Tibial nerve (tissue), 4 donors: ENCODE measurements around the gene EVA1B. TPM values are rescaled to one million over a fixed set of nuclear protein-coding genes. Genes with fewer than 3 reads are reported as not detected.
A peak's percentile ranks its signal among the peaks of the same experiment; 100 is the strongest.

ENCODE experiments used
- DNase-seq, 2 donors: peaks; one replicate each; pipeline ENCODE4 v3.0.0-alpha.2; 2019; ENCODE audit warnings: low spot score in 2 of 2
- H3K27ac ChIP-seq, 4 donors: fragments of 200-600 bp; sonication (generic) in 3 of 4; one replicate each; pipeline ENCODE4 v1.5.1; 2017 to 2019; ENCODE audit warnings: mild to moderate bottlenecking in 1 of 4
- H3K27me3 ChIP-seq, 2 donors: fragments of 200-600 bp; sonication (generic) in 1 of 2; one replicate each; pipeline versions ENCODE4 v1.5.1 to v1.6.0; 2017 to 2019
- H3K36me3 ChIP-seq, 3 donors: fragments of 200-600 bp; sonication (generic); one replicate each; pipeline ENCODE4 v1.5.1; 2018 to 2019
- H3K4me1 ChIP-seq, 4 donors: fragments of 200-600 bp; sonication (generic) in 3 of 4; one replicate each; pipeline ENCODE4 v1.5.1; 2017 to 2019
- H3K4me3 ChIP-seq, 4 donors: fragments of 200-600 bp; sonication (generic) in 3 of 4; one replicate each; pipeline ENCODE4 v1.5.1; 2017 to 2019; ENCODE audit warnings: mild to moderate bottlenecking in 1 of 4, moderate library complexity in 1 of 4
- H3K9me3 ChIP-seq, 4 donors: fragments of 200-600 bp; sonication (generic) in 3 of 4; one replicate each; pipeline ENCODE4 v1.5.1; 2017 to 2019
- CTCF ChIP-seq, 5 experiments: fragments of 200-600 bp in 3 of 5; fragments of 450-650 bp in 2 of 5; sonication (generic) in 3 of 5; IDR thresholded peaks; one replicate each; pipeline ENCODE4 v1.5.1; 2016 to 2019; ENCODE audit warnings: antibody characterized with exemption in 5 of 5, mild to moderate bottlenecking in 3 of 5, moderate library complexity in 2 of 5
- EP300 ChIP-seq, 2 donors: sonication (generic); formaldehyde crosslinking; IDR thresholded peaks; one replicate each; pipeline ENCODE4 v1.6.1; 2017; ENCODE audit warnings: antibody characterized with exemption in 2 of 2, mild to moderate bottlenecking in 1 of 2
- POLR2A ChIP-seq, 2 donors: fragments of 450-650 bp; IDR thresholded peaks; one replicate each; pipeline ENCODE4 v1.6.1; 2017; ENCODE audit warnings: antibody characterized with exemption in 2 of 2, mild to moderate bottlenecking in 2 of 2, moderate library complexity in 2 of 2
- WGBS, 2 donors: methylation state at CpG; one replicate each; pipeline ENCODE4 v1.1.5; 2018; 5-methylcytosine and 5-hydroxymethylcytosine counted together
- total RNA-seq, 4 donors: library from RNA; depleted of rRNA; stranded (reverse); fragments of >200 nt; gene quantifications; one replicate each; pipeline ENCODE4 v1.1.0, GENCODE V29; 2016

The EVA1B gene
- total RNA-seq, 4 donors from 2014 or later, result 61.4 to 128 (median 86.3) TPM

- Histone ChIP-seq H3K9me3 (no peaks in the 10 kb centered on the region), H3K27me3 (no peaks in the 10 kb centered on the region), H3K27ac (peak overlapping the region in 3 of 4 donors; percentile 7 to 63 (median 20)), H3K36me3 (peaks cover 0 to 21% (median 5%) of the 10 kb centered on the region in 3 donors), H3K4me3 (no peak overlapping the region), H3K4me1 (peaks cover 4 to 53% (median 25%) of the 10 kb centered on the region in 4 donors)
- WGBS, 2 donors, result 89 to 93% methylated on average over 5 of the region's 5 CpGs
- no peak for DNase-seq
- no peak for TF ChIP-seq EP300 (IDR thresholded peaks at IDR 0.05)
- no peak for TF ChIP-seq POLR2A (IDR thresholded peaks at IDR 0.05)
- TF ChIP-seq CTCF (IDR thresholded peaks at IDR 0.05), result no peak
These were observed 43.6 kb upstream of the EVA1B start for GRCh38 chr1:36367066-36367465.

GRCh38 chr1:36366091-36366661 lies 42.7 kb upstream of the EVA1B start:
- Histone ChIP-seq H3K27ac (peak overlapping the region in 3 of 4 donors; percentile 44 to 85 (median 50)), H3K36me3 (peaks cover 0 to 30% (median 5%) of the 10 kb centered on the region in 3 donors), H3K4me1 (peaks cover 4 to 44% (median 22%) of the 10 kb centered on the region in 4 donors), H3K4me3 (no peak overlapping the region), H3K27me3 (no peaks in the 10 kb centered on the region), H3K9me3 (no peaks in the 10 kb centered on the region)
- 17 to 24% methylated on average over 18 of the region's 18 CpGs for WGBS, 2 donors
- no peak for DNase-seq
- TF ChIP-seq EP300 (IDR thresholded peaks at IDR 0.05) (no peak), CTCF (IDR thresholded peaks at IDR 0.05) (no peak), POLR2A (IDR thresholded peaks at IDR 0.05) (no peak)

GRCh38 chr1:36365381-36365780 lies 41.9 kb upstream of the EVA1B start:
- Histone ChIP-seq H3K36me3 (peaks cover 0 to 38% (median 5%) of the 10 kb centered on the region in 3 donors), H3K27me3 (no peaks in the 10 kb centered on the region), H3K4me1 (peaks cover 4 to 43% (median 22%) of the 10 kb centered on the region in 4 donors), H3K4me3 (no peak overlapping the region), H3K9me3 (no peaks in the 10 kb centered on the region), H3K27ac (peak overlapping the region in 3 of 4 donors; percentile 44 to 85 (median 50))
- 59 to 72% methylated on average over 1 of the region's 1 CpG for WGBS, 2 donors
- TF ChIP-seq CTCF (IDR thresholded peaks at IDR 0.05), result no peak
- no peak for TF ChIP-seq POLR2A (IDR thresholded peaks at IDR 0.05)
- peak in 1 of 2 donors; percentile 53 for TF ChIP-seq EP300 (IDR thresholded peaks at IDR 0.05)
- DNase-seq, result peak; percentile 85

GRCh38 chr1:36359911-36360550 lies 36.6 kb upstream of the EVA1B start:
- Histone ChIP-seq H3K27me3 (no peaks in the 10 kb centered on the region), H3K4me1 (peaks cover 0 to 5% (median under 1%) of the 10 kb centered on the region in 4 donors), H3K9me3 (no peaks in the 10 kb centered on the region), H3K27ac (no peak overlapping the region), H3K36me3 (peaks cover 0 to 67% (median 5%) of the 10 kb centered on the region in 3 donors), H3K4me3 (no peak overlapping the region)
- 84 to 85% methylated on average over 6 of the region's 6 CpGs for WGBS, 2 donors
- DNase-seq, result no peak
- TF ChIP-seq POLR2A (IDR thresholded peaks at IDR 0.05) (no peak), CTCF (IDR thresholded peaks at IDR 0.05) (no peak), EP300 (IDR thresholded peaks at IDR 0.05) (no peak)

GRCh38 chr1:36359383-36359782 lies 35.9 kb upstream of the EVA1B start:
- H3K36me3 ChIP-seq, result peaks cover 1 to 74% (median 9%) of the 10 kb centered on the region in 3 donors

More at GRCh38 chr1:36359383-36359782, 35.9 kb upstream of the EVA1B start:
- Histone ChIP-seq H3K27ac (no peak overlapping the region), H3K9me3 (no peaks in the 10 kb centered on the region), H3K27me3 (no peaks in the 10 kb centered on the region), H3K4me1 (peaks cover 0 to 3% (median 0%) of the 10 kb centered on the region in 4 donors), H3K4me3 (no peak overlapping the region)
- DNase-seq, result no peak
- WGBS, 2 donors, result 93 to 94% methylated on average over 5 of the region's 5 CpGs
- TF ChIP-seq POLR2A (IDR thresholded peaks at IDR 0.05) (no peak), CTCF (IDR thresholded peaks at IDR 0.05) (no peak), EP300 (IDR thresholded peaks at IDR 0.05) (no peak)
